Naive B cell (primary cell): ENCODE results near the gene KRT12. TPM values are rescaled to one million over a fixed set of nuclear protein-coding genes. Genes with fewer than 3 reads are reported as not detected.
"Not testable (repeated sequence)": the region's sequence is repeated elsewhere in the genome, so short reads cannot be mapped to it uniquely, and the experiment has no call there.

ENCODE experiments used
- ATAC-seq, 2 donors: fragments of 150-1000 bp; cut with Tn5 transposase; 2 replicates each; pipeline ENCODE4 v1.10.0; 2021; ENCODE audit warnings: low read depth in 2 of 2, mild to moderate bottlenecking in 2 of 2, moderate library complexity in 2 of 2
- DNase-seq: peaks from one replicate; pipeline ENCODE4 v3.0.0; 2022
- H3K27ac Mint-ChIP-seq, 6 donors: one replicate each; pipeline ENCODE4 v1.8.0; 2020 to 2022; ENCODE audit warnings: mild to moderate bottlenecking in 6 of 6, mixed read lengths in 6 of 6, moderate library complexity in 5 of 6, inconsistent platforms in 2 of 6
- H3K27me3 Mint-ChIP-seq, 3 donors: one replicate each; pipeline ENCODE4 v1.8.0; 2021 to 2022; ENCODE audit warnings: mixed read lengths in 3 of 3, mild to moderate bottlenecking in 1 of 3
- H3K36me3 Mint-ChIP-seq, 2 donors: one replicate each; pipeline ENCODE4 v1.8.0; 2020 to 2022; ENCODE audit warnings: mixed read lengths in 2 of 2, inconsistent platforms in 1 of 2, mild to moderate bottlenecking in 1 of 2
- H3K4me1 Mint-ChIP-seq, 3 donors: one replicate each; pipeline ENCODE4 v1.8.0; 2020 to 2022; ENCODE audit warnings: mixed read lengths in 3 of 3, inconsistent platforms in 1 of 3, mild to moderate bottlenecking in 1 of 3, moderate library complexity in 1 of 3
- H3K4me3 Mint-ChIP-seq, 8 donors: one replicate each; pipeline ENCODE4 v1.8.0; 2020 to 2022; ENCODE audit warnings: mild to moderate bottlenecking in 8 of 8, mixed read lengths in 8 of 8, moderate library complexity in 8 of 8, inconsistent platforms in 2 of 8
- H3K9me3 Mint-ChIP-seq, 7 donors: one replicate each; pipeline ENCODE4 v1.8.0; 2020 to 2022; ENCODE audit warnings: mixed read lengths in 7 of 7, mild to moderate bottlenecking in 5 of 7, inconsistent platforms in 2 of 7, moderate library complexity in 1 of 7
- polyA plus RNA-seq, 6 donors: library from polyadenylated mRNA; unstranded; fragments of 300-500 nt; fragmentation: Illumina TruSeq; gene quantifications; one replicate each; pipeline ENCODE4 v1.2.3, GENCODE V29; 2021; ENCODE audit warnings: low read depth in 6 of 6

KRT12 gene
- polyA plus RNA-seq, 6 donors from 2014 or later: not detected

- Mint-ChIP-seq H3K27me3 (peaks cover 18 to 46% (median 32%) of the 10 kb centered on the region in 3 donors), H3K4me1 (peaks cover 7 to 11% (median 10%) of the 10 kb centered on the region in 3 donors), H3K9me3 (peaks cover 0 to 11% (median 0%) of the 10 kb centered on the region in 7 donors), H3K4me3 (no peak overlapping the region), H3K27ac (no peak overlapping the region), H3K36me3 (peaks cover 25 to 37% of the 10 kb centered on the region in 2 donors)
- ATAC-seq: no peak
- no peak for DNase-seq
Observed at GRCh38 chr17:40824015-40824832, 42.8 kb downstream of the KRT12 start.

- H3K27me3 Mint-ChIP-seq: peaks cover 12 to 32% (median 24%) of the 10 kb centered on the region in 3 donors
- peaks cover 13 to 19% (median 16%) of the 10 kb centered on the region in 3 donors for H3K4me1 Mint-ChIP-seq
- DNase-seq (no peak), ATAC-seq (no peak)
- no peak within 1 kb of the TSS for H3K27ac Mint-ChIP-seq
- peaks cover 0 to 13% (median 3%) of the 10 kb centered on the region in 7 donors for H3K9me3 Mint-ChIP-seq
- H3K4me3 Mint-ChIP-seq: peak within 1 kb of the TSS in 1 of 8 donors; percentile 27
- H3K36me3 Mint-ChIP-seq: peaks cover 32 to 34% of the 10 kb centered on the region in 2 donors
Observed at GRCh38 chr17:40822132-40822812, 44.8 kb downstream of the KRT12 start, which contains the start of gene KRT10. TSS of gene KRT10 (minus strand) at chr17:40822614. CDS start at chr17:40822585, 29 bp downstream.

GRCh38 chr17:40821536-40821935 lies 45.5 kb downstream of the KRT12 start:
- H3K27ac Mint-ChIP-seq: no peak overlapping the region
- H3K27me3 Mint-ChIP-seq: peaks cover 7 to 26% (median 17%) of the 10 kb centered on the region in 3 donors

GRCh38 chr17:40820228-40820838 lies 46.7 kb downstream of the KRT12 start:
- Mint-ChIP-seq H3K4me1 (peaks cover 13 to 23% (median 16%) of the 10 kb centered on the region in 3 donors), H3K27ac (peak overlapping the region in 2 of 6 donors; percentile 53 to 57), H3K36me3 (peaks cover 32 to 33% of the 10 kb centered on the region in 2 donors), H3K4me3 (peak overlapping the region; percentile 22 to 97 (median 77)), H3K27me3 (peaks cover 3 to 14% (median 7%) of the 10 kb centered on the region in 3 donors), H3K9me3 (peaks cover 2 to 14% (median 4%) of the 10 kb centered on the region in 7 donors)
- ATAC-seq (no peak), DNase-seq (no peak)

More at GRCh38 chr17:40821536-40821935, 45.5 kb downstream of the KRT12 start:
- peaks cover 13 to 23% (median 16%) of the 10 kb centered on the region in 3 donors for H3K4me1 Mint-ChIP-seq
- H3K9me3 Mint-ChIP-seq: peaks cover 2 to 14% (median 4%) of the 10 kb centered on the region in 7 donors
- peaks cover 39% of the 10 kb centered on the region in 2 donors for H3K36me3 Mint-ChIP-seq
- H3K4me3 Mint-ChIP-seq: no peak overlapping the region
- ATAC-seq (no peak), DNase-seq (no peak)

GRCh38 chr17:40819528-40820125 lies 47.4 kb downstream of the KRT12 start:
- H3K27me3 Mint-ChIP-seq: peaks cover 7 to 17% (median 11%) of the 10 kb centered on the region in 3 donors
- H3K4me3 Mint-ChIP-seq: peak overlapping the region; percentile 62 to 97 (median 80)
- peaks cover 2 to 15% (median 4%) of the 10 kb centered on the region in 7 donors for H3K9me3 Mint-ChIP-seq
- H3K4me1 Mint-ChIP-seq: peaks cover 10 to 23% (median 16%) of the 10 kb centered on the region in 3 donors
- peak overlapping the region in 4 of 6 donors; percentile 53 to 69 (median 57) for H3K27ac Mint-ChIP-seq
- ATAC-seq (no peak), DNase-seq (no peak)
- H3K36me3 Mint-ChIP-seq: peaks cover 32 to 36% of the 10 kb centered on the region in 2 donors

GRCh38 chr17:40818733-40819527 lies 48.1 kb downstream of the KRT12 start:
- peak overlapping the region; percentile 83 to 97 (median 90) for H3K4me3 Mint-ChIP-seq
- peak; percentile 81 for DNase-seq
- ATAC-seq: peak; percentile 90 to 91
- H3K27me3 Mint-ChIP-seq: peaks cover 12 to 20% (median 18%) of the 10 kb centered on the region in 3 donors
- peaks cover 4 to 17% (median 13%) of the 10 kb centered on the region in 3 donors for H3K4me1 Mint-ChIP-seq
- H3K36me3 Mint-ChIP-seq: peaks cover 32 to 40% of the 10 kb centered on the region in 2 donors
- H3K27ac Mint-ChIP-seq: peak overlapping the region; percentile 80 to 95 (median 90)
- H3K9me3 Mint-ChIP-seq: peaks cover 4 to 22% (median 6%) of the 10 kb centered on the region in 7 donors

GRCh38 chr17:40818343-40818732 lies 48.7 kb downstream of the KRT12 start:
- Mint-ChIP-seq H3K9me3 (peaks cover 4 to 26% (median 6%) of the 10 kb centered on the region in 7 donors), H3K4me3 (peak overlapping the region; percentile 83 to 97 (median 90)), H3K4me1 (peaks cover 4 to 13% (median 12%) of the 10 kb centered on the region in 3 donors), H3K27ac (peak overlapping the region; percentile 80 to 95 (median 90)), H3K36me3 (peaks cover 32 to 40% of the 10 kb centered on the region in 2 donors), H3K27me3 (peaks cover 16 to 24% (median 21%) of the 10 kb centered on the region in 3 donors)
- DNase-seq (no peak), ATAC-seq (no peak)

GRCh38 chr17:40817103-40817682 lies 49.8 kb downstream of the KRT12 start:
- Mint-ChIP-seq H3K9me3 (peaks cover 4 to 26% (median 6%) of the 10 kb centered on the region in 7 donors), H3K27ac (peak overlapping the region in 2 of 6 donors; percentile 39 to 56), H3K36me3 (peaks cover 28 to 37% of the 10 kb centered on the region in 2 donors), H3K27me3 (peaks cover 25 to 32% (median 28%) of the 10 kb centered on the region in 3 donors), H3K4me3 (peak overlapping the region; percentile 42 to 97 (median 82)), H3K4me1 (peaks cover 4 to 13% (median 12%) of the 10 kb centered on the region in 3 donors)
- no peak for DNase-seq
- no peak for ATAC-seq

- Mint-ChIP-seq H3K27ac (no peak overlapping the region), H3K27me3 (peaks cover 31 to 34% (median 32%) of the 10 kb centered on the region in 3 donors), H3K4me3 (peak overlapping the region in 2 of 8 donors; percentile 61 to 97), H3K36me3 (peaks cover 23 to 32% of the 10 kb centered on the region in 2 donors), H3K4me1 (peaks cover 4 to 13% (median 12%) of the 10 kb centered on the region in 3 donors), H3K9me3 (peaks cover 4 to 26% (median 6%) of the 10 kb centered on the region in 7 donors)
- DNase-seq (no peak), ATAC-seq (no peak)
Observed at GRCh38 chr17:40816569-40816968, 50.5 kb downstream of the KRT12 start.

- peaks cover 41 to 45% (median 42%) of the 10 kb centered on the region in 3 donors for H3K27me3 Mint-ChIP-seq
- no peak for ATAC-seq
- H3K36me3 Mint-ChIP-seq: peaks cover 22 to 30% of the 10 kb centered on the region in 2 donors
- H3K4me3 Mint-ChIP-seq: peak overlapping the region in 1 of 8 donors; percentile 26
- peaks cover 4 to 29% (median 6%) of the 10 kb centered on the region in 7 donors for H3K9me3 Mint-ChIP-seq
- H3K4me1 Mint-ChIP-seq: peaks cover 4 to 13% (median 12%) of the 10 kb centered on the region in 3 donors
- no peak overlapping the region for H3K27ac Mint-ChIP-seq
- DNase-seq: no peak
Observed at GRCh38 chr17:40815381-40815780, 51.6 kb downstream of the KRT12 start.

- H3K4me1 Mint-ChIP-seq: peaks cover 4 to 13% (median 12%) of the 10 kb centered on the region in 3 donors
- DNase-seq, ATAC-seq, H3K27ac Mint-ChIP-seq: not testable (repeated sequence)
- H3K36me3 Mint-ChIP-seq: peaks cover 19 to 24% of the 10 kb centered on the region in 2 donors
- peaks cover 49 to 53% (median 49%) of the 10 kb centered on the region in 3 donors for H3K27me3 Mint-ChIP-seq
- H3K4me3 Mint-ChIP-seq: peak overlapping the region in 2 of 8 donors; percentile 56
- H3K9me3 Mint-ChIP-seq: peaks cover 4 to 27% (median 6%) of the 10 kb centered on the region in 7 donors
Observed at GRCh38 chr17:40814657-40815056, 52.4 kb downstream of the KRT12 start.
